Measurements from ENCODE around the gene THY1.

THY1 gene

DNA sequence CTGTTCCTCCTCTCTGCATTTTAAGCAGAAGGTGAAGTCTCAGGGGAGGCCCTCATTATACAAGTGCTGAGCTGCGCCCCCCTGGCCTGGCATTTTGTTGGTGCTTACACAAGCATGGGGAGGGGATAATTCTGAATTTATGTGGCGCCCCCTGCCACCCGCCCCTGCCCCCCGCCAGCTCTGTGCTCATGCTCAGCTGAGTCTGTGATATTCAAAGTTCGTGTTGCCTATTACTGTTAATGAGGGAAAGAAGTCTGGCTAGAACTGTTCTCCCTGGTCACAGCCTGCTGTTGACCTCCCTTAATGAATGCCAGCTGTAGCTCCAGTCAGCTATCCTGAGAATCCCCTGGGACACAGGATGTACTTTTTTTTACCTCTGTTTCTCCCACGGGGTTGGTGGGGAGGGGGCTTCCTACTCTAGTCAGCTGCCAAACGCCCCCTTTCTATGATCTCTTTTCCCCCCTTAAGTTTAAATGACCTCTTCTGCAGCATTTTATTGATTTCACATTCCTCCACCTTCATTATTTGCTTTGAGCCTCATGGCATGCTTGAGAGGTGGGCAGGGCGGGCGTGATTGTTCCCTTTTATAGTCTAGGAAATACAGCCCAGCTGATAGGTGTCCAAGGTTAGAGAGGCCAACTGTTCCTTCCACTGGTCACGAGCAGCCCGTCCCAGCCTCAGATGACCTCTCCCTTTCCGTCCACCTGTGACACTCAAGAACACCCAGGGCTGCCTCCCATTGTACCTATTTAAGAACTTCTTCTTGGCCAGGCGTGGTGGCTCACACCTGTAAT is 53.6 kb downstream of the THY1 start:
- DNase-seq (ENCODE audit: low spot score), result no peak

GRCh38 chr11:119368121-119369034 is 54.6 kb downstream of the THY1 start:
- DNase-seq (ENCODE audit: low spot score), result no peak

GRCh38 chr11:119367661-119368120 is 55.3 kb downstream of the THY1 start:
- DNase-seq (ENCODE audit: low spot score), result no peak

Measured in CD4-positive, alpha-beta T cell treated with Interleukin-6 at 100 ng/mL for 8 hours (primary cell).